ENCODE data around the gene TMEM259. TPM values are rescaled to one million over a fixed set of nuclear protein-coding genes. Genes with fewer than 3 reads are reported as not detected.

TMEM259 gene
- total RNA-seq, 1 experiment from 2014 or later = 202 TPM

- peak overlapping the region; percentile 91 for H3K4me3 ChIP-seq (replicated peaks in 1 of 2; ENCODE audit: low read depth in 1 of 2, low read length in 2 of 2)
- H3K27me3 ChIP-seq (ENCODE audit: insufficient read depth, low read length) = no peaks in the 10 kb centered on the region
- CTCF ChIA-PET = interaction anchor here (0.9 to 1.2 kb wide), 5 partner anchors 13 to 226 kb away, joined by 3 to 7 read pairs (median 4); partner anchors contain the start of gene RNU6-2
- peaks cover 32 to 74% of the 10 kb centered on the region in 2 experiments for H3K4me1 ChIP-seq (ENCODE audit: control insufficient read depth in 1 of 2, insufficient read depth in 2 of 2, low read length in 2 of 2)
- no peaks in the 10 kb centered on the region for H4K20me1 ChIP-seq (ENCODE audit: insufficient read depth)
- DNase-seq (ENCODE audit: low read depth, low spot score) = peak; percentile 96
- H3K9me3 ChIP-seq (ENCODE audit: control insufficient read depth in 1 of 2, insufficient read depth in 1 of 2, low read depth in 1 of 2, low read length in 2 of 2) = no peaks in the 10 kb centered on the region
- POLR2A ChIA-PET = interaction anchor here (1.0 to 7.8 kb wide), 6 partner anchors 13 to 228 kb away, joined by 3 to 85 read pairs (median 6); partner anchors contain the start of genes CIRBP, CNN2, RNU6-2 and WDR18
- no peak overlapping the region for H2AFZ ChIP-seq (ENCODE audit: low read depth, low read length, poor library complexity, severe bottlenecking)
- no TSS peak for BruUV-seq (replicated peaks)
- peaks cover 14% of the 10 kb centered on the region; the same call in 1 of the 2 replicates for H3K79me2 ChIP-seq (ENCODE audit: insufficient read depth, low read length)
- peaks cover 4 to 10% of the 10 kb centered on the region in 2 experiments; a peak in 3 of 4 replicates for H3K36me3 ChIP-seq (ENCODE audit: control insufficient read depth in 1 of 2, insufficient read depth in 2 of 2, low read length in 2 of 2)
- peak overlapping the region; percentile 88 for H3K4me2 ChIP-seq (ENCODE audit: low read length)
- RAD21 ChIA-PET (ENCODE audit: low non-redundant PET in 1 of 2, low total read pairs in 2 of 2, uncharacterized antibody in 2 of 2, unreplicated experiment in 2 of 2) = interaction anchor here (1.0 to 1.5 kb wide), 4 partner anchors 13 to 226 kb away, joined by 4 to 7 read pairs (median 4); no protein-coding TSS in a partner anchor
- peak overlapping the region; percentile 84 for H3K9ac ChIP-seq (ENCODE audit: low read length)
- intact Hi-C loops (cut with micrococcal nuclease) = loop anchor here (2.0 kb wide), 1 partner anchor 14 kb away; the partner anchor contains the start of gene CNN2
- no peaks in the 10 kb centered on the region for H3K9me2 ChIP-seq (ENCODE audit: insufficient read depth)
- ATAC-seq = peak; percentile 48
- H3K27ac ChIP-seq (ENCODE audit: low read depth, low read length) = peak overlapping the region; percentile 78
- TF ChIP-seq RAD21 (IDR thresholded peaks at IDR 0.05; ENCODE audit: low read depth) (no peak), SP1 (IDR thresholded peaks at IDR 0.05; ENCODE audit: low read depth) (peak; percentile 98), CEBPB (IDR thresholded peaks at IDR 0.05; ENCODE audit: low read depth) (no peak), ATF3 (IDR thresholded peaks at IDR 0.05) (no peak), JUND (IDR thresholded peaks at IDR 0.05) (no peak), ZNF274 (IDR thresholded peaks at IDR 0.05; ENCODE audit: low read depth, low read length) (no peak), CBX3 (IDR thresholded peaks at IDR 0.05; ENCODE audit: low read depth) (no peak), MAX (IDR thresholded peaks at IDR 0.05) (no peak), TCF7L2 (IDR thresholded peaks at IDR 0.05; ENCODE audit: borderline replicate concordance, extremely low read depth, insufficient read depth, insufficient read length) (peak; percentile 9), SRF (IDR thresholded peaks at IDR 0.05; ENCODE audit: low read depth) (no peak), EGR1 (IDR thresholded peaks at IDR 0.05; ENCODE audit: low read depth) (no peak), POLR2A (IDR thresholded peaks at IDR 0.05; ENCODE audit: borderline replicate concordance, extremely low read depth, insufficient read depth, insufficient read length) (no peak), ZBTB33 (IDR thresholded peaks at IDR 0.05; ENCODE audit: extremely low read depth, insufficient replicate concordance, low read length) (no peak), SIN3A (IDR thresholded peaks at IDR 0.05; ENCODE audit: low read depth) (peak; percentile 45; the same call in 1 of the 2 replicates), YY1 (IDR thresholded peaks at IDR 0.05; ENCODE audit: extremely low read depth, insufficient replicate concordance, low read depth, low read length) (no peak), ELF1 (IDR thresholded peaks at IDR 0.05; ENCODE audit: borderline replicate concordance, low read depth) (no peak), REST (IDR thresholded peaks at IDR 0.05; ENCODE audit: low read depth) (no peak), EZH2phosphoT487 (IDR thresholded peaks at IDR 0.05; ENCODE audit: borderline replicate concordance) (no peak), POLR2AphosphoS5 (IDR thresholded peaks at IDR 0.05; ENCODE audit: low read depth, low read length) (no peak; the same call in none of the 2 replicates), ZFX (IDR thresholded peaks at IDR 0.05) (0 out of 2 replicates have a peak, but pooled peaks have one; percentile 15)
These were observed 19.8 kb upstream of the TMEM259 start for GRCh38 chr19:1040476-1041271.

Data from HCT116 (cell line).